ENCODE measurements around the gene MAGI1. TPM values are rescaled to one million over a fixed set of nuclear protein-coding genes. Genes with fewer than 3 reads are reported as not detected.

Gene MAGI1
- polyA plus RNA-seq, 3 donors, result not detected

DNA sequence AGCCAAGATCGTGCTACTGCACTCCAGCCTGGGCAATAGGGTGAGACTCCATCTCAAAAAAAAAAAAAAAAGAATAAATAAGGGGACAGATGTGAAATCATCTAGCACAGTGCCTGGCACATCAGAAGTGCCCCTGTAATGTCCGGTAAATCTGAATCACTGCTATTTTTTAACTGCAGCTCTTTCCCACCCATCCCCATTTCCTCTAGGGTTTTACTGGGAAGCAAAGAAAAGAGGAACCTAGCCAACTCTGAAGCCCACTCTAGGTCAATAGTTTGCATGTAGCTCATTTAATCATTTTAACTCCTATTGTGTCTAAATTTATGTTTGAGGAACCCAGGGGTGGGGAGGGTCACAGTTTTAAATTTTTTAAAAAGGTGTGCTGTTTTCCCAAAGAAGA is 26.0 kb downstream of the MAGI1 start:
- peaks cover 0 to 5% (median 0%) of the 10 kb centered on the region in 7 donors for H3K9me3 Mint-ChIP-seq
- Histone ChIP-seq H3K4me3 (replicated peaks in 1 of 3; ENCODE audit: low read depth in 2 of 3, low read length in 3 of 3) (no peak overlapping the region), H3K4me1 (ENCODE audit: control insufficient read depth in 1 of 2, insufficient read depth in 2 of 2, low read length in 2 of 2) (no peaks in the 10 kb centered on the region), H3K27ac (ENCODE audit: low read depth in 1 of 2, low read length in 2 of 2) (no peak overlapping the region), H3K9me3 (replicated peaks in 1 of 2; ENCODE audit: control insufficient read depth in 1 of 2, insufficient read depth in 1 of 2, low read length in 2 of 2) (no peaks in the 10 kb centered on the region), H3K9ac (ENCODE audit: insufficient read depth, low read length, poor library complexity, severe bottlenecking) (no peak overlapping the region), H3K36me3 (replicated peaks in 1 of 2; ENCODE audit: control insufficient read depth in 1 of 2, insufficient read depth in 2 of 2, low read length in 2 of 2) (no peaks in the 10 kb centered on the region), H3K79me2 (ENCODE audit: insufficient read depth, low read length) (no peaks in the 10 kb centered on the region), H4K20me1 (ENCODE audit: insufficient read depth, low read length) (no peaks in the 10 kb centered on the region), H3K27me3 (ENCODE audit: control insufficient read depth in 2 of 2, insufficient read depth in 2 of 2, low read length in 2 of 2) (no peaks in the 10 kb centered on the region), H2AFZ (ENCODE audit: insufficient read depth, low read depth, low read length, poor library complexity, severe bottlenecking) (no peak overlapping the region), H3K4me2 (replicated peaks; ENCODE audit: extremely low read depth, low read length, poor library complexity, severe bottlenecking) (no peak overlapping the region)
- intact Hi-C loops (cut with micrococcal nuclease), result no loop called here
- no peak for DNase-seq
- WGBS (ENCODE audit: insufficient coverage), result no CpG with 5 or more reads among the region's 2 CpGs
- H3K4me1 Mint-ChIP-seq, result no peaks in the 10 kb centered on the region
- H3K4me3 Mint-ChIP-seq, result no peak overlapping the region
- no peak overlapping the region for H3K27ac Mint-ChIP-seq
- TF ChIP-seq, protein P1, sequence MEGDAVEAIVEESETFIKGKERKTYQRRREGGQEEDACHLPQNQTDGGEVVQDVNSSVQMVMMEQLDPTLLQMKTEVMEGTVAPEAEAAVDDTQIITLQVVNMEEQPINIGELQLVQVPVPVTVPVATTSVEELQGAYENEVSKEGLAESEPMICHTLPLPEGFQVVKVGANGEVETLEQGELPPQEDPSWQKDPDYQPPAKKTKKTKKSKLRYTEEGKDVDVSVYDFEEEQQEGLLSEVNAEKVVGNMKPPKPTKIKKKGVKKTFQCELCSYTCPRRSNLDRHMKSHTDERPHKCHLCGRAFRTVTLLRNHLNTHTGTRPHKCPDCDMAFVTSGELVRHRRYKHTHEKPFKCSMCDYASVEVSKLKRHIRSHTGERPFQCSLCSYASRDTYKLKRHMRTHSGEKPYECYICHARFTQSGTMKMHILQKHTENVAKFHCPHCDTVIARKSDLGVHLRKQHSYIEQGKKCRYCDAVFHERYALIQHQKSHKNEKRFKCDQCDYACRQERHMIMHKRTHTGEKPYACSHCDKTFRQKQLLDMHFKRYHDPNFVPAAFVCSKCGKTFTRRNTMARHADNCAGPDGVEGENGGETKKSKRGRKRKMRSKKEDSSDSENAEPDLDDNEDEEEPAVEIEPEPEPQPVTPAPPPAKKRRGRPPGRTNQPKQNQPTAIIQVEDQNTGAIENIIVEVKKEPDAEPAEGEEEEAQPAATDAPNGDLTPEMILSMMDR (IDR thresholded peaks at IDR 0.05), result no peak
- H3K27me3 Mint-ChIP-seq (ENCODE audit: low read depth in 3 of 3), result peaks cover 0 to 4% (median 2%) of the 10 kb centered on the region in 3 donors
- H3K36me3 Mint-ChIP-seq, result no peaks in the 10 kb centered on the region

DNA sequence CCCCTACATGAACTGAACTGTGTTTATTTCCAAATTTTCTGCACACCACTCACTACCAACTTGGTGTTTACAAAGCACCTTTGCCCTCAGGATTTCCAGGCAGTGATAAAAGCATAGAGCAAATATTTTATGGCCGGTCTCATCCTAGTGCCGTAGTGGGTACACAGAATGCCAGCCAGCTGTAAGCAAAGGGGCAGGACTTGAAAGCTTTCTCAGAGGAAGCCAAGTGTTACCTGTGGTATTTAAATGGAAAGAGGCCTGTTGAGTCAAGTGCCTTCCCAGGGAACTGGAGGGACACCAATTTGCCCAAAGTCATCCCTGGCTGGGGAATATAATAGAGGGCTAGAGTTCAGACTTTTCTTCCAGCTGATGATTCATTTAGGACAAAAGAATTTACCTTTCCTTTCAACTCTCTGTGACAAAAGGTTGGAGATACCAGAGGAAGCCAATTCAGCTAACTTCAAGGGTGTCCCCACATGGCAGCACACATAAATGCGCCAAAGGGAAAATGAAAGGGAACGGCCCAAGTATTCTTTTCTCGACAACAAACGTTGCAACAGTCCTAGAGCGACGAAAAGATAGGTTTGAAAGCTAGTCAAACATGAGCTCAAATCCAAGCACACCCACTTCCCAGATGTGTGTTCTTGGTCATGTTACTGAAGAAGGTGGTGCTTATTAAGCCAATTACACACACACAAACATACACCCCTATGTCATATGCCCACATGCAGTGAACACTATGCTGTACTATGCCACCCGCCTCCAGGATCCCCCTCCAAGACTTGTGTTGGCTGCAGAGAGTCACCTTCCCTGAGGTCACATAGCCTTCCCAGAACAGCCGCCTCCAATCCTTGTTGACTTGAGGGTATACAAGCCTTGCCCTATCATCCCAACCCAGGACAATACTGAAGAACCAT is 27.7 kb downstream of the MAGI1 start:
- H3K27ac ChIP-seq (ENCODE audit: low read depth in 1 of 2, low read length in 2 of 2), result no peak overlapping the region
- TF ChIP-seq, protein P1 (IDR thresholded peaks at IDR 0.05), result no peak
- H3K9me3 ChIP-seq (replicated peaks in 1 of 2; ENCODE audit: control insufficient read depth in 1 of 2, insufficient read depth in 1 of 2, low read length in 2 of 2), result no peaks in the 10 kb centered on the region
- H3K4me2 ChIP-seq (replicated peaks; ENCODE audit: extremely low read depth, low read length, poor library complexity, severe bottlenecking), result no peak overlapping the region
- no peaks in the 10 kb centered on the region for H3K36me3 ChIP-seq (replicated peaks in 1 of 2; ENCODE audit: control insufficient read depth in 1 of 2, insufficient read depth in 2 of 2, low read length in 2 of 2)
- no peaks in the 10 kb centered on the region for H3K36me3 Mint-ChIP-seq
- H3K27me3 Mint-ChIP-seq (ENCODE audit: low read depth in 3 of 3), result peaks cover 0 to 4% (median 2%) of the 10 kb centered on the region in 3 donors
- H3K4me1 Mint-ChIP-seq, result no peaks in the 10 kb centered on the region
- no peak overlapping the region for H3K4me3 Mint-ChIP-seq
- H3K9me3 Mint-ChIP-seq, result peaks cover 0 to 7% (median 0%) of the 10 kb centered on the region in 7 donors
- no peak overlapping the region for H3K4me3 ChIP-seq (replicated peaks in 1 of 3; ENCODE audit: low read depth in 2 of 3, low read length in 3 of 3)
- no peak overlapping the region for H3K27ac Mint-ChIP-seq
- H3K4me1 ChIP-seq (ENCODE audit: control insufficient read depth in 1 of 2, insufficient read depth in 2 of 2, low read length in 2 of 2), result no peaks in the 10 kb centered on the region
- no peak for DNase-seq
- intact Hi-C loops (cut with micrococcal nuclease), result no loop called here
- no peak overlapping the region for H3K9ac ChIP-seq (ENCODE audit: insufficient read depth, low read length, poor library complexity, severe bottlenecking)
- 98% methylated on average over 5 of the region's 10 CpGs for WGBS (ENCODE audit: insufficient coverage)
- H2AFZ ChIP-seq (ENCODE audit: insufficient read depth, low read depth, low read length, poor library complexity, severe bottlenecking), result no peak overlapping the region
- no peaks in the 10 kb centered on the region for H3K79me2 ChIP-seq (ENCODE audit: insufficient read depth, low read length)
- H4K20me1 ChIP-seq (ENCODE audit: insufficient read depth, low read length), result no peaks in the 10 kb centered on the region
- H3K27me3 ChIP-seq (ENCODE audit: control insufficient read depth in 2 of 2, insufficient read depth in 2 of 2, low read length in 2 of 2), result no peaks in the 10 kb centered on the region

All from CD14-positive monocyte (primary cell).